ENCODE results near the gene MFN2.
A peak's percentile ranks its signal among the peaks of the same experiment; 100 is the strongest.

Gene MFN2

DNA sequence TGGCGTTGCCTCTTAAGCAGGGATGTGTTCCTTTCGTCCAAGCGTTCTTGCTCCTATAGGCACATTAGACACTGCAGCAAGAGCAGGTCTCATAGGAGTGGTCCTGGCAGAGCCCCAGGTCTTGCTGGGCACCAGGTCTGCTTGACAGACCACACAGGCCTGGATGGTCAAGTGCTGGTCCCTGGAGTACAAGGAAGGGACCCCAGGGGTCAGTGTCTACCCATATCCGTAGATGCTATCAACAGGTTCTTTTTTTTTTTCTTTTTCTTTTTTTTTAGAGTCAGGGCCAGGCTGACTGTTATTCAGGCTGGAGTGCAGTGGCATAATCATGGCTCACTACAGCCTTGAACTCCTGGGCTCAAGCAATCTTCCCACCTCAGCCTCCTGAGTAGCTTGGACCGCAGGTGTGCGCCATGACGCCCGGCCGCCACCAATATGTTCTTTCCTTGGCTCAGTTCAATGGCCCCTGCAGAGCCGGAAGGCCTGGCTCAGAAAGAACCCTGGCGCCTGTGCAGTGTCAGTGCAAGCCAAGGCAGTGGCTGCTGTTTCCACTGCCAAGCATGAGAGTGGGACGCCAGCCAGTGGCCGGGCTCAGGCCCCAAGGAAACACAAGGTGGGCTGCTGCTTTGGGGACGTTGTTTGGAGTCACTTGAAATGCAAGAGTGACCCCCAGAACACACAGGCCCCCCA is 72.9 kb downstream of the MFN2 start:
- Mint-ChIP-seq H3K4me1 (ENCODE audit: low read depth) (peaks cover 42% of the 10 kb centered on the region), H3K9me3 (no peaks in the 10 kb centered on the region), H3K36me3 (ENCODE audit: low read depth) (peaks cover 4% of the 10 kb centered on the region), H3K27me3 (ENCODE audit: low read depth) (no peaks in the 10 kb centered on the region), H3K4me3 (peak overlapping the region; percentile 12), H3K27ac (no peak overlapping the region)

DNA sequence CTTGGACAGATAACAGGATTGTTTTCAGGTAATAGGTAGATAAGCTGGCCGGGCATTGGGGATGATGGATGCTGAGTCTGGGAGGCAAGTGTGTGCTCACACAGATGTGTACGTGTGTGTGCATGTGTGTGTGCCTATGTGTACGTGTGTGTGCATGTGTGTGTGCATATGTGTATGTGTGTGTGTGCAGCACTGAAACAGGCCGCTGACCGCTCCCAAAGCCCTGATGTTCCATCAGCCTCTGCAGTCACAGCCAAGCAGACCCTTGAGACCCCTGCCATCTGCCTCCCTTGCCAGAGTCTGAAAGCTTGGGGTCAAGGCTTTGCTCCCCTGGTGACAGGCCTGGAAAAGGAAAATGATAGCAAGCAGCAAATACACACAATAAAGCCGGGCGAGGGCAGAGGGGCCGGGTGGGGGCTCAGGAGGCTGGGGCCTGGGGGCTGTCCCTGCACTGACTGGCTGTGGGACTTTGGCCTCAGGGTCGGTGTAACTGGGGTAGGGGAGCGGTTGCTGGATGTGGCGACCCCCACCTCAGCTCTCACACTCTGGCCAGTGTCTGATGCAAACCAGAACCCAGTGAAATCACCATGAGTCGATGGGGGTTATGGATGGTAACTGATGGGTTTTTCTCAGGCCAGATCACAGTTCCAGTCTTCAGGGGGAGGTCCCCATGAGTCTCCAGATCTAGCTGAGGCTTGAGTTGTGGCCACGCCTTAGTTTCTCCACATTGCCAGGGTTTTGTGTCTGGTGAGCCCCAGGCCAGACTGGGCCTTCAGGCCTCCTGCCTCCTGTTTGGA is 73.7 kb downstream of the MFN2 start:
- H3K4me1 Mint-ChIP-seq (ENCODE audit: low read depth) = peaks cover 44% of the 10 kb centered on the region
- H3K27ac Mint-ChIP-seq = no peak overlapping the region

GRCh38 chr1:12055259-12055658 is 75.0 kb downstream of the MFN2 start:
- Mint-ChIP-seq H3K4me3 (no peak overlapping the region), H3K27me3 (ENCODE audit: low read depth) (no peaks in the 10 kb centered on the region), H3K4me1 (ENCODE audit: low read depth) (peaks cover 49% of the 10 kb centered on the region), H3K27ac (no peak overlapping the region), H3K36me3 (ENCODE audit: low read depth) (peaks cover 4% of the 10 kb centered on the region), H3K9me3 (no peaks in the 10 kb centered on the region)

More for the DNA sequence above, 73.7 kb downstream of the MFN2 start:
- H3K4me3 Mint-ChIP-seq = no peak overlapping the region
- no peaks in the 10 kb centered on the region for H3K9me3 Mint-ChIP-seq
- no peaks in the 10 kb centered on the region for H3K27me3 Mint-ChIP-seq (ENCODE audit: low read depth)
- peaks cover 4% of the 10 kb centered on the region for H3K36me3 Mint-ChIP-seq (ENCODE audit: low read depth)

GRCh38 chr1:12056331-12056841 is 76.1 kb downstream of the MFN2 start:
- Mint-ChIP-seq H3K4me3 (peak overlapping the region; percentile 7), H3K36me3 (ENCODE audit: low read depth) (peaks cover 4% of the 10 kb centered on the region), H3K9me3 (no peaks in the 10 kb centered on the region), H3K27me3 (ENCODE audit: low read depth) (no peaks in the 10 kb centered on the region), H3K27ac (peak overlapping the region; percentile 69), H3K4me1 (ENCODE audit: low read depth) (peaks cover 52% of the 10 kb centered on the region)

DNA sequence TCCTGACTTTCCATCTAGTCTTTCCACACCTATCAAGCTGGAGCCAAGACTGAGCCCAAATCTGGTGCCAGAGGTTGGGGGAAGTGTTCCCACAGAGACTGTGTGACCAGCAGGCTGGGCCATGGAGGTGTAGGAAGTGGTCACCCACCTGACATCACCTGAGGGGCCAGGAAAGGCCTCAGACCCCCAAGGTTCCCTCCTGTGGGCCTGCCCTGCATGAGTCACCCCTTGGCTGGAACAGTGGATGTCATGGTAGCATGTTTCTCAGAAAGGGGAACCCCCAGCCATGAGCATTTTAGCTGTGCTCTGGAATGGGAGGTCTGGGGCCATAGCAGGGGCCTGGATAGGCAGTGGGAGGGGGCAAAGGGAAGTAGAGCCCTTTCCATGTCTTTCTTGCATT is 77.1 kb downstream of the MFN2 start:
- H3K27me3 Mint-ChIP-seq (ENCODE audit: low read depth) = no peaks in the 10 kb centered on the region
- H3K4me3 Mint-ChIP-seq = no peak overlapping the region
- H3K36me3 Mint-ChIP-seq (ENCODE audit: low read depth) = peaks cover 4% of the 10 kb centered on the region
- peaks cover 48% of the 10 kb centered on the region for H3K4me1 Mint-ChIP-seq (ENCODE audit: low read depth)
- peak overlapping the region; percentile 62 for H3K27ac Mint-ChIP-seq
- no peaks in the 10 kb centered on the region for H3K9me3 Mint-ChIP-seq

DNA sequence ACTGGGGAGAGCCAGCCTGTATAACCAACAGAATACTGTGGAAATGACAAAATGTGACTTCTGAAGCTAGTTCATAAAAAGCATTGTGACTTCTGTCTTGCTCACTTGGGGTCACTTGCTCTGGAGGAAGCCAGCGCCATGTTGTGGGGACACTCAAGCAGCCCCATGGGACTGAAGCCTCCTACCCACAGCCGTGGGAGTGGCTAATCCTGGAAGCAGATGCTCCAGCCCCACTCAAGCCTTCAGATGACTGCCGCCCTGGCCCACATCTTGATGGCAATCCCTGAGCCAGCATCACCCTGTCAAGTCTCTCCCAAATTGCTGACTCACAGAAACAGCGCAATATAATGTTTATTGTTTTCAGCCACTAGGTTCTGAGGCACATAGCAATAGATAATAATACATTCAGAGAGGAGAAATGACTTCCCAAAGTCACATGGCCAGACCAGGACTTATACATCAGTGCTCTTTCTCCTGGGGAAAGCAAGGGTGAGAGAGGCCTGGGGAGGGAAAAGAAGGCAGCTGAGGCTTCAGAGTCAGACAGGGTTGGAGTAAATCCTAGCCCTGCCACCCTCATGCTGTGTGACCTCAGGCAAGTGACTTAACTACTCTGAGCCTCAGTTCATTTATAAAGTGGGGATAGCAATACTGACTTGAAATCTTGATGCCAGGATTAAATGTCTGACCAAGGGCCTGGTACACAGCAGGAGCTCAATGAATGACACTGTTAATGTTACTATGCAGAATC is 77.9 kb downstream of the MFN2 start:
- Mint-ChIP-seq H3K36me3 (ENCODE audit: low read depth) (peaks cover 4% of the 10 kb centered on the region), H3K27ac (no peak overlapping the region), H3K4me3 (no peak overlapping the region), H3K9me3 (no peaks in the 10 kb centered on the region), H3K27me3 (ENCODE audit: low read depth) (no peaks in the 10 kb centered on the region), H3K4me1 (ENCODE audit: low read depth) (peaks cover 48% of the 10 kb centered on the region)

DNA sequence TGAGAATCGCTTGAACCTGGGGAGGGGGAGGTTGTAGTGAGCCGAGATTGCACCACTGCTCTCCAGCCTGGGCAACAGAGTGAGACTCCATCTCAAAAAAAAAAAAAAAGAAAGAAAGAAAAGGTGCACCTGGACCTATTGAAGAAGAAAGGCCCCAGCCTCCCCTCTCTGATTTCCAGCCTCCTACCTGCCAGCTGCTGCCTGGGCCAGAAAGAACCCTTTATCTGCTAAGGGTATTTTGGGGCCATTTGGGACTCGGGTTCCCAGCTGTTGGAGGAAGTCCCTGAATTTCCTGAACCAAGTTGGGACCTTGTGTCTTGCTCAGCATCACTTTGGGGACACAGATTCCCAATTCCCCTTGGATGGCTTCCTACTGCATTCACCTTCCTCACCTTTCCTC is 79.0 kb downstream of the MFN2 start:
- Mint-ChIP-seq H3K4me1 (ENCODE audit: low read depth) (peaks cover 52% of the 10 kb centered on the region), H3K36me3 (ENCODE audit: low read depth) (peaks cover 7% of the 10 kb centered on the region), H3K27ac (peak overlapping the region; percentile 62), H3K4me3 (peak overlapping the region; percentile 2), H3K27me3 (ENCODE audit: low read depth) (peaks cover 5% of the 10 kb centered on the region), H3K9me3 (no peaks in the 10 kb centered on the region)

- Mint-ChIP-seq H3K36me3 (ENCODE audit: low read depth) (peaks cover 12% of the 10 kb centered on the region), H3K4me1 (ENCODE audit: low read depth) (peaks cover 57% of the 10 kb centered on the region)
Measured at GRCh38 chr1:12059722-12060464, 79.6 kb downstream of the MFN2 start.

DNA sequence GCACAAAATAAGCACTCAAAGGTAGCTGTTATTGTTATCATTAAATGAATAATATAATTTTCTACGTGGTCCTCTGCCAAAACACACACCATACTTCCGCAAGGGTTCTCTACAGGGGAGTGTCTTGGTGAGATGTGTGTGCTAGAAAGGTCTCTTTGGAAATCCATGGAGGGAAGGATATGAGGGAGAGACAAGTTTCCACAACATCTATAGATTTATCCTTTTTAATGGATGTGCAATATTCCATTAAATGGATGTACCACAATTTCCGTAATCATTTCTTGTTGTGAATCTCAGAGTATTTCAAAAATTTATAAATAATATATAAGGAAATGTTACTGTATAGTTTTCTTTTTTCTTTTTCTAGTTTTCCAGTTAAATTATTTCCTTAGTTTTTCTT is 80.3 kb downstream of the MFN2 start:
- H3K27ac Mint-ChIP-seq = no peak overlapping the region
- H3K27me3 Mint-ChIP-seq (ENCODE audit: low read depth) = peaks cover 10% of the 10 kb centered on the region
- H3K4me3 Mint-ChIP-seq = no peak overlapping the region
- H3K9me3 Mint-ChIP-seq = no peaks in the 10 kb centered on the region
- peaks cover 57% of the 10 kb centered on the region for H3K4me1 Mint-ChIP-seq (ENCODE audit: low read depth)
- H3K36me3 Mint-ChIP-seq (ENCODE audit: low read depth) = peaks cover 12% of the 10 kb centered on the region

More at GRCh38 chr1:12059722-12060464, 79.6 kb downstream of the MFN2 start:
- Mint-ChIP-seq H3K27me3 (ENCODE audit: low read depth) (peaks cover 10% of the 10 kb centered on the region), H3K9me3 (no peaks in the 10 kb centered on the region), H3K27ac (peak overlapping the region; percentile 62), H3K4me3 (peak overlapping the region; percentile 2)

Measured in T-helper 1 cell treated with Interleukin-12 subunit alpha and Interleukin-12 subunit beta and Interleukin-4 antibody, amounts not matched to agents 30 μg/mL and 1 μg/mL, for 36 hours (primary cell).